HT1080 (cell line): ENCODE measurements around the gene CD44. TPM values are rescaled to one million over a fixed set of nuclear protein-coding genes. Genes with fewer than 3 reads are reported as not detected.
A peak's percentile ranks its signal among the peaks of the same experiment; 100 is the strongest.

Experiments
- DNase-seq: peaks from one replicate; pipeline ENCODE4 v3.0.0-alpha.2; 2015; ENCODE audit warnings: low read depth
- total RNA-seq: library from RNA; depleted of rRNA; stranded (reverse); fragments of >200 nt; shearing (Covaris generic); gene quantifications from 2 replicates; pipeline ENCODE4 v1.2.3, GENCODE V29; 2014

The CD44 gene
- total RNA-seq, 1 experiment from 2014 or later = 492 TPM

DNA sequence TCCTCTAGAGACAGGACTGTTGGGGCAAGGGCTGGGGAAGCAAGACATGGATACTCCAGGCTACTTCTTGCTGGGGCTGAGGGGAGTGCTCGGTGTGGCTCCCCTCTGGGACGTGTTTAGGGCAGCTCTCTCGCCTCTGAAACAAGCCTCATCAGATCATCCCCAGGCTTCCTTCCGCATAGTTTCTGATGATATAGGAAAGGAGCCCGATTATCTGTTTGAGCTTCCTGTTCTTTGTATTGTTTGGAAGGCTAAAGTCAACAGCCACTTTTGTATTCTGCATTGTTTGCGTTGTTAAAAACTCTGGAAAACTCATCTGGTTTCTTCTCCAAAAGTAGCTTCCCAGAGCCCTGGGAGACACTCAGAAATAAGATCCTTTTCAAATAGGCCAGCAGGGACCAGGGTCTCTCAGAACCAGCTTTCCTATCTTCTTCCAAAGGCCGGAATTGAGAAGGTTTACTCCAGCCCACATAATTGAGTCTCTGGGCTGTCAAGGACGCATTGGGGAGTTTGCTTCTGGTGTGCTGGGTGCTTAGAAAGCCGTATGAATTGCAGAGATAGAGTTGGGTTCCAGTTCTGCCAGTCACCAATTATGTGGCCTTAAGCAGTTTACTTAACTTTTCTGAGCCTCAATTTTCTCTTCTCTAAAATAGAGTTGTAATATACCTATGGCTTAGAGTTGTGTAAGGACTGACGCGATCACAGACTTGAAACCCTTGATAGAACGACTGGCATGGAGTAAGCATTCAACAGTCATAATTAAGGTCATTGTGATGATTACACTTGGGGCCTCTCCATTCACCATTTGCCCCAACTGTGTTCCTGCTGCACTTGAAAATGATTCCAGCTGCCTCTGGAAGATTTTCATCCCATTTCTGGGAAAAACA, 19.1 kb downstream of the CD44 start:
- DNase-seq = no peak

DNA sequence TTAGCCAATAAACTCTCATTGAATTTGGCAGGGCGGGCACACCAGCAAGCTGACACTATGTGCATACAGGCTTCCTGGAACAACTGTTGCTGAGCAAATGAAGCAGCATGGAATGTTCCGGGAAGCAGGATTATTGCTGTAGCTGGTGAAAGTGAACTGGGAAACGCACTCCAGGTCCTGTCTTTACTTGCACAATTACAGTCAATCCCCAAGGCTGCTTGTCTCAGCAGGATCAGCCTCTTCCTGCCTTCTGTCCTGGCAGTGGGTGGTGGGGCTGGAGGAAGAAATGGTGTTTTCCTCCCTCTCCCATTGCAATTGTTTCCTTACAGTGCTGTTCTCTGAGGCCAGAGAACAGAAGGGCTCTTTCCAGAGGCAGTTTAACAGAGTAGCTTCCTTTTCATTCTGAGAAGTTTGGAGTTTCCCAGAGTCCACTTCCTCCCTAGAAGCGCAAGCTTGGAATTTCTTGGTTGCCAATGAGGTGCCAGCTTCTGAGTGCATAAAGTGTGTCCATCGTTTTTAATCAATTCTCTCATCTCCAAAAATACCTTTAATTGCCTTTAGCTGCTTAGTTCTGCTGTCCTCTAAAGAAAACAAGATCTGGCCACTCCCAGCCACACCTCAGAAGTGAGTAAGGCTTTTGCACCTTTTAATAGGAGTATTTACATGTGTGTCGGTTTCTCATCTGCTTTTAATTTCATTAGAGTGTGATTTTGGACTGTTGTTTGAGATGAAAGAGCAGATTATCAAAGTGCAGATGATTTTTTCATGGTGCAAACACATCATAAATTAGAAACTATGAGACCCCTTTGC, 19.9 kb downstream of the CD44 start:
- DNase-seq = no peak

DNA sequence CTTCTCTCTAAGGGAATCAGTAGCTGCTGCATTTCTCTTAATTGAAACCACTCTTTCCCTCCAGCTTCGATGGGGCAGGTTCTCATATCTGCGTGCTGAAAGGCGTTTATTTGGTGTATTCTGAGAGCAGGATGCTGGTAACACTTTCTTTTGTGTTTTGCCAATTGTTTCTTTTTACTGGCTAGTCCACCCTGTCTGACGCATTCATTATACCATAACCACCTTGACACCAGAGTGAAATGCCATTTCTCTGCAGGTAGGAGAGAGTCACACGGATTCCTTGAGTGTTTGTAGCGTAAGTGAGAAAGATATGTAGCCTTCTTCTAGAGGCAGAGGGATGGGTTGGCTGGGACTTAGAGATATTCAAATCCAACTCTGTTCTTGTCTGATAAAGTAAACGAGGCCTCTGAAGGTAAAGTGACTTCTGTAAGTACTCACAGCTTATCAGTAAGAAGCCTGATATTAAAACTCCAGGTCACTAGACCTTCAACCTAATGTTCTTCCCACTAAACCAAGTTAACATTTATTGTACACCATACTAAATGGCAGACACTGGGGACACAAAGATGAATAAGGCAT, 21.4 kb downstream of the CD44 start:
- no peak for DNase-seq

DNA sequence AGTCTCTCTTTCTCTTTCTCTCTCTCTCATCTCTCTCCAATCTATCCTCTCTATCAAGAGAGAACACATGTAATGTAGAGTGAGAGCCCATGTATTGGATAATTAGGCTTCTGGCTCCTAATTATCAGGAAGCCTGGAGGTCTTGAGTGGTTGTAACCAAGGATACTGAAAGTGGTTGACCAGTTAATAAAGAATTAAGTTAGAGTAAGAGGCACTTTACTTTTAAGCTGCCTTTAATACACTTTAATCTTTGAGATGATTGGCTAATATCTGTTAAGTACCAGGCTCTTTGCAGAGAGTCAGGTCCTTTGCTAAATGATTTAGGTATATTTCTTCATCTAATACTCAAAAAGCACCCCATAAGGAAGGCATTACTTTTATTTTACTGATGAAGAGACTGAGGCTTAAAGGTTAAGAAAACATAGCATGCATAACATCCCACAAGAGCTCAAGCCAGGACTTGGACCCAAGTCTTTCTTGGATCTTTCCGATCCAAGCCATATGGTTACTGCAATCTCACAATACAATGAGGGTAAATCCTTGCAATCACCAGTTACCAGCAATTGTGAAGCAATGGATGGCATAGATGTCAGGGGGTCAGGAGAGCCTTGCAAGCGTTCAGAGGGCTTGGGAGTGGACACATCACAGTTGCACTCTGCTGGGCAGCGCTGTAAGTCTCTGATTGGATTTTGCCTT, 22.1 kb downstream of the CD44 start:
- DNase-seq = no peak

DNA sequence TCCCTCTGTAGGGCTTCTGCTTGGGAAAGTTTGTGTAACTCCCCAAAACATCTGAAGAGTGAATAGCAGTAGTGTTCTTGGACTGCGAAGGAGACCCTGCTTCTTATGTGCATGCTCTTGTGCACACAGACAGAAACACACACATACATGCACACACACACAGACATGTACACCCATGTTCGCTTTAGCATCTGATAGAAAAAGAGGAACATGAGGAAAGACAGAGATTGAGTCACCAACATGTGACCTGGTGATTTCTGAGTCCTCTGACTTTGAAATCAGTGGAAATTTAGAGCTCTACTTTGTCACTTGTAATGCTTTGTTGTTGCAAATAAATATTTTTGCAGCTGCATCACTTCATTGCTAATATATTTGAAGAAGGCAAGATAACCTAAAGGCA, 23.8 kb downstream of the CD44 start:
- peak; percentile 46 for DNase-seq

DNA sequence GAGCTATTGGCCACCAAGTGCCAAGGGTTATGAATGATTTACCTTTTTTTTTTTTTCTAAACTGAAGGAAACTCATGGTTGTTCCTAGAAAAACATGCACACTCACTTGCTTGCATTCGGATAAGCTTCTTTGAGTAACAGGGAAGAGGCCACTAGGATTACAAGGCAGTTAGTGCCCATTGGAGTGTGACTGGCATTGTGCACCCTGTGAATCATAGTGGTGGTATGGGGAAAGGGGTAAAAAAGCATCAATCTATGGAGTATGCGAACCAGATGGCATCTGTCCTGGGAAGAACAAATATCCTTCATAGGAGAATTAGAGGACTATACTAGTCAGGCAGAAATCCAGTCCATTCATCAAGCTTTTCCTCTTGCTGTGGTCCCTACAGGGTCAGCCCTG, 24.2 kb downstream of the CD44 start:
- peak; percentile 83 for DNase-seq

DNA sequence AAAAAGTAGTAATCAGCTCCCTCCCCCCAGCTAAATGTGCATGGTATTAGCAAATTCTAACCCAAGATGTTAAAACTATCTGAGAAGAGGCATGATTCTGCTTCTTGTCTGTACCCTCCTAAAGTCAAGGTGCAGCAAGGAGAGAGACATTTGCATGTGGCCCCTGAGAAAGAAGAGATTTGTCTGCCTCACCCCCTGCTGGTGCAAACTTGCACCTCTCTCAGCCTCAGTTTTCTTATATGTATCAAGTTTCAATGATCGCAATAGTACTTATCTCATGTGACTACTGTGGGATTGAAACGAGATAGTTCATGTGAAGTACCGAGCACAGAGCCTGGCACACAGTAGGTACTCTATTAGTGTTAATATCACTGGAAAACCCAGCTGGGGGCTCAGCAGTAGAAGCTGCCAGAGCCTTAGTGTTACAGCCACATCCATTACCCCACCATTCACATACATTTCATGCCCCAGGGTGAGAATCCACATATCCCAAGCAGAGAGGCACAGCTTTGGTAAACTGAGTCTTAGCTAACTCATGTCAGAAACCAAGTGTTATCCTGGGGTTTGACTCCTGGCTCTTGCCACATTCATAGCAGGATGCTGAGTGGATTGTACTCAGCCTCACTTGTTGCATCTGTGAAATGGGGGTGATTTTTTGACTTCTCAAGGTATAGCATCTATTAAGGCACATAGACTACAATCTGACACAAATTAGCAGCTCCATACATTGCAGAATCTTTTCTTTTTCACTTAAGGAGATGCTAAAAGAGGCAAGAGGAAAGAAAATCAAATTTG, 24.9 kb downstream of the CD44 start:
- no peak for DNase-seq

DNA sequence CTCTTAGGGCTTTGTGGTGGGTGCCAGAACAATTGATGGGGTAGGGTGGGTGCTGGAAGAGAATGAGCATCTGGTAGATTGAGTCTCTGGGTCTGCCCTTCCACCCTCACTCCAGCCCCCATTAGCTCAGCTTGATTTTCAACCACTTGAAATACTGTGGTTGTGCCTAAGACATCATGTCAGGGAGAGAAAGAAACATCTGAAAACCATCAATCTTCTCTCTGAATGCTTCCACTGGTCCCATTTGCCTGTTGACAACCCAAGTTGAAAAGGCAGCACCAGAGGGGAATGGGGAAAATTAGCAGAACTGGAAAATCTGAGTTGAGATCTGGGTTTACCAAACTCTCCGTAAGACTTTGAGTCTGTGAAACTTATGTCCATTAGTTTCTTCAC, 26.1 kb downstream of the CD44 start:
- DNase-seq = no peak

DNA sequence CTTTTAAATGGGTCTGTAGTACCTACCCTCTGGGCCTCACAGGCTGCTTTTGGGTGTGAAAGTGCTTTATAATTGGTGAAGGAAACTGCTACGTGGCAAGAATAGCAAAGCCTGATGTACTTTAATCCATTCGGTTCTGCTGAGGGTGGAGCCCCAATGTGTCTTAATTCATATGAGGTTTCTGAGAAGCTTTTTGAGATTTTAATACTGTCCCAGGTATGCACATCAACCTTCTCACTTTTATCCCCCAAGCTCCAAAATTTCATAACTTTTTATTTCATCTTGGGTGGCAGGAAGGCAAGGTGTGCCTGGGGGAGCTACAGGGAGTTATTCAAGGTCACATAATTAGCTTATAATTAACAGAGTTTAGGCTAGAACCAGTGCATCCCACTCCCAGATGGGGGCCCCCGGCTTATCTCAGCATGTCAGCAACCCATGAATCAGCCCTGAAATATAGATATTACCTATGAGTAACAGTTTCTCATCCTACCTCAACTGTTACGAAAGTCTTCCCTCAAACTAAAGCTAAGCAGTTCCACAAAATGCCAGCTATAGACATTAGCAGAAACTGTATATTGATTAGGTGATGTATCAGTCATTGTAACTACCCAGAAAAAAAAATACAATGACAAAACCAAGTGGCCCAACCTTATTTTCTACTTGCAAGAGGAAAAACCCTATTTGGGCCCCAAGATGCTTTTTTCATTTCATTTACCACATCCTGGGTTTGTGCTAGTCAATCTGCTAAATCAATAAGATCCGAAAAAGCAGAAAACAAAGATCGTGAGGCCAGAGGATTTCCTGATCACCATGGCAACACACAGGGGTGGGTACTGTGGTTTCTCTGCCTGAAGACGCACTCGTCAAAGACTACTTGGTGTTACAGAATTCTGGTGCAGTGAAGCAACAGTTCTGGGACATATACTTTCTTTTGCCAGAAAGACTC, 26.7 kb downstream of the CD44 start:
- peak; percentile 88 for DNase-seq

DNA sequence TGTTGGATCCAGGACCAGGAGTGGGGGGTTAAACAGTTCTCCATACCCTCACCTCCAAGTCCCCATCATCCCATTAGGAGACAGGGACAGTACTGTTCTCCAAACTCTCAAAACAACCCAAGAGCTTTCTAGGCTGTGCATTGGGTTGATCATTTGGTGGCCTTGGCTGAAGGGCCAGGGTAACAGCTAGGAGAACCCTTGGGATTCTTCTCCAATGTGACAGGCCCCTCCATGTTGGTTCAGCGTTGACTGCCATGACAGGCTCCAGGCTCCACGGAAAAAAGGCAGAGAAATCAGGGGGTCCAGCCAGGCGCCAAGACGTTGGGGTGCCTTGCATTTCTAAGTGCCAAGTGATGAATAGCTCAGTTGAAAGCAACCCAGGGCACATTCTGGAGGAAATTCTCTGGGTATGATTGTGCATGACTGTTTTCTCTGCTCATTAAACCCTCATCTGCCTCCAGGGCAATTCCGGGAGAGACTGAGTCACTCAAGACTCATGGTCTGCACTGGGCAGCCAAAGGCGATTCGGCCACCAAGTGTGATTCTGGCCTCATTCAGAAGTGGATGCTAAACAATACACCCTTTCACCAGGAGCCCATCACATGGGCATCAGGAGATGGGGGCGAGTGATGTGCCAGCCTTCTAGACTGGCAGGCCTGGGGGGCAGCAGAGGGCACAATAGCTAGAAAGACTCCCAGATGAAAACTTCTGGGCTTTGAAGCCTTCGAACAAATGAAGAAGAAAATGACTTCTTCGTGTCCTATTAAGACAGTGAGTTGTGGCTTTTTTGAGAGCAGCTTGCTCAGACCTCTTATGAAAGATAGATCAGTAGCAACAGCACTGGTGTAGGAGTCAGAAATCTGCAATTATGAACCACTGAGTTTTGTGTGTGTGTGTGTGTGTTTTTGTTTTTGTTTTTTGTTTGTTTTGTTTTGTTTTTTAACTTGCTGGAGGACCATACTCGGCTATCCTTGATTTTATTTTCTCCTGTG, 27.7 kb downstream of the CD44 start:
- peak; percentile 99 for DNase-seq

DNA sequence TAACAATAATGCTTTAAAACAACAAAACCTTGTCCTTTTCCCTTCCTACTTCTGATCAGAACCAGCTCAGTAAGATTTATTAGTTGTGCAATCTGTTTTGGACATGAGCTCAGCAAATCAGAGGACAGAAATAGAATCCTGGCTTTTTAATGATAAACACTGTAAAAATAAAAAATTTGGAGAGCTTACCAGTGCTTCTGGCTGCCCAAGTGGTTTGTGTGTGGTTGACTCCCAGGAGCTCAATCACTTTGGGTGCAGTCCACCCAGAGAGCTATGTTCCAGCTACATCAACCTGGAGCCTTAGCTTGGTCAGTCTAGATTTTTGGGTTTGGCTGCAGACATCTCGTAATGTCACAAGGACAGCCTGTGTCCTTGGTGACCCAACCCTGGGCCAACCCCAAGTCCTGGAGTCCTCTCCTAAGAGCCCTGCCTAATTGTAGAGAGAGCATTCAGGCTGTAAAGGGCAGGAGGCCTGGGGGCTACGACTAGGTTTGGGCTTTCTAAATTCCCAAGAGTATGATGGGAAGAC, 28.5 kb downstream of the CD44 start:
- DNase-seq = no peak

DNA sequence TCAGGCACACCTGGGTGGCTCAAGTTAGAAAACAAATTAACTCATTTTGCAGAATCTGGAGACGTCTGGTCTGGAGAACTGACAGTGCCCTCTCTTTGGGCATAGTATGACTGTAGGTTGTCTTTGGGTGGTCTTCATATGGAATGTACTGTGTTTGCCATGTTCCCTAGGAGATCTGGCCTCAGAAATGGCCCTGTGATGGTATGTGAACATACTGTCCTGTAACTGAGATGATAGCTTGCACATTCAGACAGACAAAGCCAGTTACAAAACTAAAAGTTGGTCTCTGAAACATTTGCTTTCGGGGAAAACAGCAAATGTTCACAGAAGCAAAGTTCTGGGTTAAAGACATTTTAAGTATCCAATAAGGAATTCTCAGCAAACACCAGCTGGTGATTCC, 29.7 kb downstream of the CD44 start:
- no peak for DNase-seq

DNA sequence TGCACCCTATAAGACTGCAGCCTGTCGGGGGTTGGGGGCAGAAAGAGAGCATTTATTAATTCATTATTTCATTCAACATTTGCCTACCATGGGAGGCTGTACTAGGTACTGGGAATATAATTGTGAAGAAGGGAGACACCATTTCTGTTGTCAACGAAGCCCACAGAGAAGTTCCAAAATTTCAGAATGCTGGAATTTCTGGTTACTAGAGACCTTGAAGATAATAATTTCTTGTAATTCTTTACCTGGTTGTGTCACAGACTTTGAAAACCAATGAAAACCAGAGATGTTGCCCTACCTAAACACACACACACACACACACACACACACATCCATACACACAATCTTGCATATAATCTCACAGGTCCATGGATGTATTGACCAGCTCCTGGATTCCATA, 30.1 kb downstream of the CD44 start:
- DNase-seq = no peak

DNA sequence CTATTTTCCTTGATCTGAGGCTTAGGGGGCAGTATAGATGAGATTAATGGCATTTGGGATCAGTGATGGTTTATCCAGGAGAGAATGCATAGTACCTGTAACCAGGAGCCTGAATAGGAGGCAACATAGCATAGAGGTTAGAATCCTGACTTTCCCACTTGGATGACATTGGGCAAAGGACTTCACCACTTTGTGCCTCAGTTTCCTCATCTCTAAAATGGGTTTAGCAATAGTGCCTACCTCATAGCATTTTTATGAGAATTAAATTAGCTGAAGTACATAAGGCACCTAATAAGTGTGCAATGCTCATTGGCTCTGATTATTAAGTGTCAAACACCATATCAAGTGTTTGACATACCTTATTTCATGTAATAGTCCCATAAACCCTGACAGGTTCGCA, 30.8 kb downstream of the CD44 start:
- no peak for DNase-seq

DNA sequence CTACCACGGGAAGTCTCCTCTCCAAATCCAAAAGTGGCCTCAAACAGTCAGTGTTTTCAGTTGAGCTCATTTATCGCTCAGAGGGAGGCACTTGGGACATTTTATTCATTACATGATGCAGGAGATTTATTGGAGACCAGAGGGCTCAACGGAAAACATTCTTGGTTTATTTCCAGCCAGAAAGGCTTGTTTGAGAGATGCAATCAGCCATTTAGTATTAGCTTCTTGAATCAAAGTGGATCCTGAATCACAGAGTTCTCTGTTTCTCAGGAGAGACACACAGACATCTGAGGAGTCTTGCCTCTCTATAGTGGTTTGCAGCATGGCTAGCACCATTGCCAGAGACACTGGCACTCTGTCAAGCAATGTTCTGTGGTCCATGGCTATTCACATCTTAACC, 31.5 kb downstream of the CD44 start:
- no peak for DNase-seq

DNA sequence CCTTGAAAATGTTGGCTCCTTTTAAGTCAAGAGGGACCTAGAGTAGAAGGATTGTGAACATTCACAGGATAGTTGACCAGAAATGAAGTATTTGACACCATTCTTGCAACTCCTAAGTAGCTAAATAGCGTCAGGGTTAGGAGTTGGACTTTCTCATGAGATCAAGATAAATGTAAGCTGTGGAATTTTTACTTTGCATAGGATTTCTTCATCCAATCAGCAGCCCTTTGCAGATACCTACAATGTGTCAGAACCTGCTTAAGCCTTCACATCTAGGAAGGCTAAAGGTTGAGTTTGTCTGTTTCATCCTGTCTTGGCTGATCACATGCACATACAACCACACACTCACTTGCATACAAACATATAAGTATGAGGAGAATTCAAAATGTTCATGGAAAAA, 32.3 kb downstream of the CD44 start:
- no peak for DNase-seq

DNA sequence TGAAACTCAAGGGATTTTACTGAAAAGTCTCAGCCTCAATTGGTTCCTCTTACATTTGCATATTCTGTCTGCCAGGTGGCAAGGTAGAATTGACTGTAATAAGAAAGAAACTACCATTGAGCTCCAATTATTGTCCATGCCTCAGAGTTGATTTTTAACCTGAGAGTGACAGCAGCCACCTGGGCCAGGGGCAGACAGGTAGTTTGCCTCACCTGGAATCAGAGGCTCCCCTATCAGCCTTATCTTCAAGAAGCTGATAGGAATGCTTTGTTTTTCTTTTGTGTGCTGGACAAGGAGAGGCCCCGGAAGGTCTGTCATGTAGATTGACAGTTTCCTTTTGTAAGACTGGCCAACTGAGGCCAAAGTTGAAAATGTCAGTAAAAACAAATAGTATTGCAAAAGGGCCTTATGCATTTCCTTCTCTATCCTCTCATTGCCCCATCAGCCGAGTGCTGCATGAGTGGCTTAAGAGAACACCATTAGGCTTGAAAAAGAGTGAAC, 34.1 kb downstream of the CD44 start:
- no peak for DNase-seq
